ENCODE measurements around the gene STAB2.

GRCh38 chr12:103802586-103802886, 215.5 kb downstream of the STAB2 start:
- TF ChIP-seq CTCF (IDR thresholded peaks at IDR 0.05) (no peak), POLR2A (IDR thresholded peaks at IDR 0.05) (no peak)

Data from thyroid gland (tissue), 4 donors.